ENCODE results near the gene NFU1.

GRCh38 chr2:69459936-69460335 is 22.7 kb upstream of the NFU1 start:
- TF ChIP-seq CTCF (conservative IDR thresholded peaks at IDR 0.05; ENCODE audit: low read length) (no peak), EZH2phosphoT487 (IDR thresholded peaks at IDR 0.05; ENCODE audit: borderline replicate concordance) (no peak)
